Ureter (tissue), 1 donor: ENCODE measurements around the gene KIF22. TPM values are rescaled to one million over a fixed set of nuclear protein-coding genes. Genes with fewer than 3 reads are reported as not detected.

ENCODE experiments used
- DNase-seq: peaks from one replicate; pipeline ENCODE4 v3.0.0-alpha.2; 2020; ENCODE audit warnings: low spot score
- total RNA-seq: library from RNA; stranded (reverse); gene quantifications from one replicate; pipeline ENCODE4 v1.2.4, GENCODE V29; 2023
- donor health status: DM: yes; HTN: yes; CAD: no.

Gene KIF22
- total RNA-seq, 1 donor from 2014 or later, result 34.3 TPM

DNA sequence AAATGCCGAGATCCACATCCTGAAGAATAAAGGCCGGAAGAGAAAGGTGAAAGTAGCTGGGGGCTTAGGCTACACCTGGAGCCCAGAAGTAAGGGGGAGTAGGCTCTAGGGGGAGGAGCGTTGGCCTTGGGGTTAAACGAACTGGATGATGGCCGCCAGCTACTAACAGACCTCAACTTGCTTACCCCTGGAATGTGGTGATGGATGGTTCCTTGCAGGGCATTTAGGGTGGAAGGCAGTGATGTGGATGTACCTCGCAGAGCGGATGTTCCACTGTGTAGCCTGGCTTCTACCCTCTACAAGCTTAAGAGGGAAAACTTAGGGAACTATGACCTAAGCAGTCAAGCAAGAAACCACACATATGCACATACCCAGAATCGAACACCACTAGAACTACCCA lies 13.5 kb downstream of the KIF22 start:
- no peak for DNase-seq

DNA sequence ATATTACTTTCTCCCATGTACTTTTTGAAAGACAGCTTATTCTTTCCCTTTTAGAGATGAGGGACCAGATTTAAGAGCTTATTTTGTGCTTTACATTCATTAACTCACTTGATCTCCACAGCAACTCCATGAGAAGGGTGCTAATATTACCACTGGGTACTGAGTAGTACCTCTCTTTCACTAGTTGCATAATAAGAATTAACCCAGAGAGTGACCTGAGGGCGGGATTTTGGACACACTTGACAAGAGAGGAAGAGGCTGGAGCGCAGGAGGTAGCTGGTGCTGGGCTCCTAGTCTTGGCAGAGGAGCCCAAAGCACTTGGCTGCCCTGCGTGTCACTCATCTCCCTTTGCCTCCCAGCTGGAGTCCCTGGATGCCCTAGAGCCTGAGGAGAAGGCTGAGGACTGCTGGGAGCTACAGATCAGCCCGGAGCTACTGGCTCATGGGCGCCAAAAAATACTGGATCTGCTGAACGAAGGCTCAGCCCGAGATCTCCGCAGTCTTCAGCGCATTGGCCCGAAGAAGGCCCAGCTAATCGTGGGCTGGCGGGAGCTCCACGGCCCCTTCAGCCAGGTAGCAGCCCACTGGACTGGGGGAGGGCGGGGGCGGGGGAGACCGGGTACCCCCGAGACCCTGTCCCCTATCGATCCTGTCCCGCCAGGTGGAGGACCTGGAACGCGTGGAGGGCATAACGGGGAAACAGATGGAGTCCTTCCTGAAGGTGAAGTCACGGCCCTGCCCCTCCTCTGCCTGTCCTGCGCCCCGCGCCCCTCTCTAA lies 14.1 kb downstream of the KIF22 start:
- peak; percentile 56 for DNase-seq

DNA sequence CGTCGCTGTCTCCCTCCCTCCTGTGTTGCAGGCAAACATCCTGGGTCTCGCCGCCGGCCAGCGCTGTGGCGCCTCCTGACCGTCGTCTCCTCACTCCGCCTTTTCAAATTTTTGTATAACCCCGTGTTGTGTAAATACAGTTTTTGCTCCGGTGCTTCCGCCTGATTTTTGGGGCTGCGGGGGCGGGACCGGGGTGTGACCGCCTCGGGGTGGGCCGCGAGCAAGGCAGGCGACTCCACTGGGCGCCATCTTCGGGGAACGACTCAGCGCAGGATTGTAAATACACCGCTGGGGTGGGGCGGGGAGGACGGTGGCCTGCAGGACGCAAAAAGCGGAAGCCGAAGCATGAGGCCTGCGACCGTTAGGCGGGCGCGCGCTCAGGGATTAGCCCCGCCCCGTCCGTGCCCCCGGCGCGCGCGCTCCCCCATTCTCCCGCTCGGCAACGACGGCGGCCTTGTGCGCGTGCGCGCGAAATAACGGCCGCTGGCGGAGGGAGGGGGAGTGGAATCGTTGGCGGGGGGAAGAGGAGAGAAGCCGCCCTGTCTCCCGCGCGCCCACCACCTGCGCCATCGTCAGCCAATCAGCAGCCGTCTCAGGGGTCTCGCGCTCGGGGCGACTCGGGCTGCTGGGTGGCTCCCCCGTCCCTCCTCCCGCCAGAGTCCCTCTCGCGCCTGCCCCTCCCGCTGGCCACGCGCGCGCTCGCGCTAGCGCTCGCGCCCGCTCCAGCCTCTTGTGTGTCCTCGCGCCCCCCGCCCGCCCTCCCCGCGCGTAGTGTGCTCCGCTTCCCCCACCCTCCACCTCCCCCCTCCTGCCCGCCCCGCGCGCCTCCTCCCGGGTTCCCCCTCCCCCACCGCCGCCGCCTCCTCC lies 14.9 kb downstream of the KIF22 start:
- peak; percentile 98 for DNase-seq

DNA sequence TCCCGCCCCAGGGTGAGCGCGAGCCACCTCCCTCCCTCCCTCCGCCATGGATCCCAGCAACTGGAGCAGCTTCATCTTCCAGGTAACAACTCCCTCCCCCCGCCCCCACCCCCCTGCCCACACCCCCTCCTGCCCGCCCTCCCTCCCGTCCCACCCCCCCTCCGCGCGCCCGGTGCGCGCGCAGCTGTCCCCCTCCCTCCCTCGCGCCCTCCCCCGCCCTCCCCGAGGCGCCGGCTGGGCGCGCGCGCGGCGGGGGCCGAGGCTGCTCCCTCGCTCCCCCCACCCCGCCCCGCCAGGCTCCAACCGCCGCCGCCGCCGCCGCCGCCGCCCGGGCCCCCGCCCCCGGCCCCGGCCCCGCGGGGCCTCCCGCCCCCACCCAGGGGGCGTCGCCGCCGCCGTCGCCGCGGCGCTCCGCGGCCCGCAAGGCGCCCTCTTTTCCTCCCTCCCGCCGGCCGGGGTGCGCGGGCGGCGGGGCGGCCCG lies 15.6 kb downstream of the KIF22 start, which contains the start of gene MAZ:
Gene MAZ (plus strand): TSS at position 431 of the 481 bp plus-strand sequence. CDS start 173 bp downstream, outside the sequence.
- DNase-seq, result no peak

DNA sequence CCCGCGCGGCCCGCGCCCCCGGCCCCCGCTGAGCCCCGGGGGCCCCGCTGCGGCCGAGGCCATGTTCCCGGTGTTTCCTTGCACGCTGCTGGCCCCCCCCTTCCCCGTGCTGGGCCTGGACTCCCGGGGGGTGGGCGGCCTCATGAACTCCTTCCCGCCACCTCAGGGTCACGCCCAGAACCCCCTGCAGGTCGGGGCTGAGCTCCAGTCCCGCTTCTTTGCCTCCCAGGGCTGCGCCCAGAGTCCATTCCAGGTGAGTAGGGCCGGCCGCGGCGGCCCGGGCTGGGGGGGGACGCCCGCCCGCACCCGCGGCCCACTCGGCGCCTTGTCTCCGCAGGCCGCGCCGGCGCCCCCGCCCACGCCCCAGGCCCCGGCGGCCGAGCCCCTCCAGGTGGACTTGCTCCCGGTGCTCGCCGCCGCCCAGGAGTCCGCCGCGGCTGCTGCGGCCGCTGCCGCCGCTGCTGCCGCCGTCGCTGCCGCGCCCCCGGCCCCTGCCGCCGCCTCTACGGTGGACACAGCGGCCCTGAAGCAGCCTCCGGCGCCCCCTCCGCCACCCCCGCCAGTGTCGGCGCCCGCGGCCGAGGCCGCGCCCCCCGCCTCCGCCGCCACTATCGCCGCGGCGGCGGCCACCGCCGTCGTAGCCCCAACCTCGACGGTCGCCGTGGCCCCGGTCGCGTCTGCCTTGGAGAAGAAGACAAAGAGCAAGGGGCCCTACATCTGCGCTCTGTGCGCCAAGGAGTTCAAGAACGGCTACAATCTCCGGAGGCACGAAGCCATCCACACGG lies 16.3 kb downstream of the KIF22 start:
- DNase-seq, result peak; percentile 69

DNA sequence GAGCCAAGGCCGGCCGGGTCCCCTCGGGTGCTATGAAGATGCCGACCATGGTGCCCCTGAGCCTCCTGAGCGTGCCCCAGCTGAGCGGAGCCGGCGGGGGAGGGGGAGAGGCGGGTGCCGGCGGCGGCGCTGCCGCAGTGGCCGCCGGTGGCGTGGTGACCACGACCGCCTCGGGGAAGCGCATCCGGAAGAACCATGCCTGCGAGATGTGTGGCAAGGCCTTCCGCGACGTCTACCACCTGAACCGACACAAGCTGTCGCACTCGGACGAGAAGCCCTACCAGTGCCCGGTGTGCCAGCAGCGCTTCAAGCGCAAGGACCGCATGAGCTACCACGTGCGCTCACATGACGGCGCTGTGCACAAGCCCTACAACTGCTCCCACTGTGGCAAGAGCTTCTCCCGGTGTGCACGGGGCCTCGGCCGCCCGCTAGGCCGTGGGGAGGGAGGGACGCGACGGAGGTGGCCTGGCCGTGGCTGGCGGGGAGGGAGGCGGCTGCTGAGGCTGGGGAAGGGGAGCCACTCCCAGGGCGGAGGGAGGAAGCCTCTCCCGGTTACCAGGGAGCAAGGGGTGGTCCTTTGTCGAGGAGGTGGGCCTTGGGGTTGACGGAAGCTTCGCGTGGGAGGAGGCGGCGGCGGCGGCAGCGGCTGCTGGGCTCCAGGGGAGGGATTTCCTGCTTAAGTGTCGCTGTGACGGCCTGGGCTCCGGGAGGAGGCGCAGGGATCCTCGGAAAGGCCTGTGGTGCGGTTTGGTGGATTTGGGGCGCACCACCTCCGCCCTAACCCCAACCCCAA lies 17.1 kb downstream of the KIF22 start:
- DNase-seq, result peak; percentile 93

DNA sequence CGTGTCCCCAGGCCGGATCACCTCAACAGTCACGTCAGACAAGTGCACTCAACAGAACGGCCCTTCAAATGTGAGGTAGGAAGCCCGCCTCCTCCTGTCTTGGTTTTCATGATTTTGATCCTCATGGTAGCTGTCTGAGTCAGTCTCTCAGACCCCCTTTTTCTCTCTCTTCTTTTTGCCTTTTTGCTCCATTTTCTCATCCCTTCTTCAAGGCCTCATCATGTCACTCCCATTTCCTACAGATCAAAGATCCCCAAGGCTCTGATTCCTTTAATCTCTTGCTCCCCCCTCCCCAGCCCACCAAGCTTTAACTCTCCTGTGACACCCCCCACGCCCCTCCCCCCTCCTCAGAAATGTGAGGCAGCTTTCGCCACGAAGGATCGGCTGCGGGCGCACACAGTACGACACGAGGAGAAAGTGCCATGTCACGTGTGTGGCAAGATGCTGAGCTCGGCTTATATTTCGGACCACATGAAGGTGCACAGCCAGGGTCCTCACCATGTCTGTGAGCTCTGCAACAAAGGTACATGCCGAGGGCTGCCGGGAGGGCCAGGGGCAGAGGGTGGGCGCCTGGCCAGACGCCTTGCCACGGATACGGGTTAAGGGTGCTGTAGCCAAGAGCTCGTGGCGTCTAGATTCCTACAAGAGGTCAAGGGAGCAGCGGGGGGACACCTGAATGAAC lies 17.8 kb downstream of the KIF22 start:
- peak; percentile 61 for DNase-seq

DNA sequence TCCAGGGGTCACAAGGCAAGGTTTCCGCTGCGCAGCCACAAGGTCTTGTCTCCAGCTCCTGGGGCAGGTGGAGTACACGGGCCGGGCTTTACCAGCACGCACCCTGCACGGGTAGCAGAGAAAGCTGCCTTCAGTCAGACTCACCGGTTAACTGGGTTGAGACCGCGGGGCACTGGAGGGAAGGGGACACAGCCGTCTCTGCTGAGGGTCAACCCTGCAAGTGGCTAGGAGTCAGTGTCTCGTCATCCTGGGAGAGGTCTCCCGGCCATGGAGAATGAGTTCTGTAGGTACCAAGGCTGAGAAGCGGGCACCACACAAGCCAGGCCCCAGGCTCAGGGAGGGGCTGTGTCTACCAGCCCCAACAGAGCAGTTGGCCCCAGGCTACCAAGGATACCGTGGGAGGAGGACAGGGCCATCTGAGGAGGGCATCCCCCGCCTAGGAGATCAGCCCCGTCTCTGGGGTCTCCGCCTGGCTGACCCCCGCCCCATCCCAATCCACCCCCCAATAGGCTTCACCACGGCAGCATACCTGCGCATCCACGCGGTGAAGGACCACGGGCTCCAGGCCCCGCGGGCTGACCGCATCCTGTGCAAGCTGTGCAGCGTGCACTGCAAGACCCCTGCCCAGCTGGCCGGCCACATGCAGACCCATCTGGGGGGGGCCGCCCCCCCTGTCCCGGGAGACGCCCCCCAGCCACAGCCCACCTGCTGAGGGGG lies 18.6 kb downstream of the KIF22 start:
- no peak for DNase-seq

DNA sequence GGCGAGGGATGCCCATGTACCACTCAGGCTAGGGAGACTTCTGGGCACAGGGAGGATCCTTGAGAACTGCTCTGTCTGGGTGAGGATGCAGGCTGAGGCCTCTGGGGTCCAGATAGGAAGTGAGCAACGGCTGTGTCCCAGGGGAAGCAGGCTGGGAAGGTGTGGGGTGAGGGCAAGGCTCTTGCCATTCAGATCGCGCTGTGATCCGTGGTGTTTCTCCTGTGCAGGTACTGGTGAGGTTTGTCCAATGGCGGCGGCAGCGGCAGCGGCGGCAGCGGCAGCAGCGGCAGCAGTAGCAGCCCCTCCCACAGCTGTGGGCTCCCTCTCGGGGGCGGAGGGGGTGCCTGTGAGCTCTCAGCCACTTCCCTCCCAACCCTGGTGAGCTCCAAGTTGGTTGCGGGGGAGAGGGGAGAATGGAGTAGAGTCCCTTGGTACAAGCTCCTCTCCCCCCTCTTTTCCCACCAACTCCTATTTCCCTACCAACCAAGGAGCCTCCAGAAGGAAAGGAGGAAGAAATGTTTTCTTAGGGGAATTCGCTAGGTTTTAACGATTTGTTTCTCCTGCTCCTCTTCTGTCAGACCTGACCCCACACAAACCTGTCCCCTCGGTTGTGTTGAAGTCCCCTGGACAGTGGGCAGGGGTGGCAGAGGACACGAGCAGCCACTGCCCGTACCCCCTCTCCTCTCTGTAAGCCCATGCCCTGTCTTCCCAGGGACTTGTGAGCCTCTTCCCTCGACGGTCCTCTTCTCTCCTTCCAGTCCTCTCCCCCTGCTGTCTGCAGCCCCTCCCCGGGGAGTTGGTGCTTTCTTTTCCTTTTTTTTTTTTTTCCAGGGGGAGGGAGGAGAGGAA lies 19.5 kb downstream of the KIF22 start:
- DNase-seq, result no peak

DNA sequence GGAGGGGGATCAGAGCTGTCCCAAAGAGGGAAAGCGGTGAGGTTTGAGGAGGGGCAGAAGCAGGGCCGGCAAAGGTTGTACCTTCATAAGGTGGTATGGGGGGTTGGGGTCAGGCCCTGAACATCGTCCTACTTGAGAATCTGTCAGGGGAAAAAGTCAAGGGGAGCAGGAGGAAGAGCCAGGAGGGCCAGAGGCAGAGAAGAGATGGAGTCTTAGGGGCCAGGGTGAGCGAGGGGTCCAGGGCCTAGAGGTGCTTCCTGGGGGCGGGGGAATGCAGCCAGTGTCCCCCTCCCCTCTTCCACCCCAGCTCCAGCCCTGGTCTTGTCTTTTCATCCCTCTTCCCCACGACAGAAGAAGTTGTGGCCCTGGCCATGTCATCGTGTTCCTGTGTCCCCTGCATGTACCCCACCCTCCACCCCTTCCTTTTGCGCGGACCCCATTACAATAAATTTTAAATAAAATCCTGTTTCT lies 20.2 kb downstream of the KIF22 start:
- no peak for DNase-seq

DNA sequence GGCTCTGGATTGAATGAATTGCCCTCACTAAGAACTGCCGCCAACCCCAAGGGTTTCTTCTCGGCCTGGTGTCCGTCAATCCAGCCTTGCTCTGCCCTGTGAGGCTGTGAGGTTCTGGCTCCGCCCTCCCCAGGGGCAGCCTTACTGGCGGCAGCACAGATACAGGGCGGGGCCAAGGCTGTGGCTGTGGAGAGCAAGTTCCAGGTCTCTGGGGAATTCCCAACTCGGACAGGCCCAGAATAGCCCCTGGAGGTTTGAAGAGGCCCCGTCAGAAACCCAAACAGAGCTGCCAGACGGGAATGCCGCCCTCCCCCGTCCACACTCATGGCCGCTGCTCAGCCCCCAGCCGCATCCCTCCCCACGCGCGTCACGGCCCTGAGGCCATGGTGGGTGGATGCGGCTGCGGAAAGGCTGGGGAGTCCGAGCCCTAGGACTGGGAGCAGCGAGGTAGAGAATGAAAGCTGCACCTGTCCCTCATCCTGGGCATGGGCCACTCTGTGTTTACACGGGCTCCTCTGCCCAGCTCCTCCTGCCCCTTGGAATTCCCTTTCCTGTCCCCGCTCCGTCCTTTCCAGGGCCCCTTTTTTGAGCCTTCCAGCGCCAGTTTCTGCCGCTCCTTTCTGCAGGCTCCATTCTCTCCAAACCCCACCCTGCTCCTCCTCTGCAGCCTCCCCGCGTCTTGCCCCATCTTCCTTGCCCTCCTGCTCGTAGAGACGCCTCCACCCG lies 20.8 kb downstream of the KIF22 start:
- peak; percentile 96 for DNase-seq

DNA sequence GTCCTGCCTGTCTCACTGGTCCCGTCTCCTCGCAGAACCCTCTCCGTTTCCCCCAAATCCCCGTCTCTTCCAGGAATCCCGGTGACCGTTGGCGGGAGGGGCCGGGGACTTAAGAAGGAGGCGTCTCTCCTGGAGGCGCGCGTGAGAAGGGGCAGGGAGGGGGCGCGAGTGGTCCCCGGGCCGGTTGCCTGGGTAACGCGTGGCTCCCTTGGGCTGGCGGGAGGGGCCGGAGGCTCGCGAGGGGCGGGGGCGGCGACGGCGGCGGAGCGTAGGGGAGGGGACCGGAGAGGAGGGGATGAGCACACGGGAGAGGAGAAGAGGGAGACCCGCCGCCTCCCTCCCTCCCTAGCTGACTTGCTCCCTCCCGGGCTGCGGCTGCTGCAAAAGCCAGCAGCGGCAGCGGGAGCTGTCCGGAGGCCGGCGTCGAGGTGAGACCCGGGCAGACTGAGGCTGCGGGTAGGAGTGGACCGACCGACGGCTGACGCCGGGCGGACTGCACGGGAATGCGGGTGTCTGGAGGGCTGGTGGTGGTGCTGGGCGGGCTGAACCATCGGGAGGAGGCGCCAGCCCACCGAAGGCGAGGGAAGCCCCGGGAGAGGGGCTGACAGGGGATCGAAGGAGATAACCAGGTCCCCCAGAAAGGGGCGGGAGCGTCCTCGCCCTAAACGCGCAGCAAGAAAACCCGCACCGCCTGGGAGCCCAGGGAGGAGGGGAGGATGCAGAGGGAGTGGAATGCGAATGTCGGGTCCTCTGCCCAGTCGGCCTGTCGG lies 21.5 kb downstream of the KIF22 start, which contains the start of gene PRRT2:
Gene PRRT2 (plus strand): TSS at position 298 of the 770 bp plus-strand sequence. CDS start 862 bp downstream, outside the sequence.
- peak; percentile 76 for DNase-seq

DNA sequence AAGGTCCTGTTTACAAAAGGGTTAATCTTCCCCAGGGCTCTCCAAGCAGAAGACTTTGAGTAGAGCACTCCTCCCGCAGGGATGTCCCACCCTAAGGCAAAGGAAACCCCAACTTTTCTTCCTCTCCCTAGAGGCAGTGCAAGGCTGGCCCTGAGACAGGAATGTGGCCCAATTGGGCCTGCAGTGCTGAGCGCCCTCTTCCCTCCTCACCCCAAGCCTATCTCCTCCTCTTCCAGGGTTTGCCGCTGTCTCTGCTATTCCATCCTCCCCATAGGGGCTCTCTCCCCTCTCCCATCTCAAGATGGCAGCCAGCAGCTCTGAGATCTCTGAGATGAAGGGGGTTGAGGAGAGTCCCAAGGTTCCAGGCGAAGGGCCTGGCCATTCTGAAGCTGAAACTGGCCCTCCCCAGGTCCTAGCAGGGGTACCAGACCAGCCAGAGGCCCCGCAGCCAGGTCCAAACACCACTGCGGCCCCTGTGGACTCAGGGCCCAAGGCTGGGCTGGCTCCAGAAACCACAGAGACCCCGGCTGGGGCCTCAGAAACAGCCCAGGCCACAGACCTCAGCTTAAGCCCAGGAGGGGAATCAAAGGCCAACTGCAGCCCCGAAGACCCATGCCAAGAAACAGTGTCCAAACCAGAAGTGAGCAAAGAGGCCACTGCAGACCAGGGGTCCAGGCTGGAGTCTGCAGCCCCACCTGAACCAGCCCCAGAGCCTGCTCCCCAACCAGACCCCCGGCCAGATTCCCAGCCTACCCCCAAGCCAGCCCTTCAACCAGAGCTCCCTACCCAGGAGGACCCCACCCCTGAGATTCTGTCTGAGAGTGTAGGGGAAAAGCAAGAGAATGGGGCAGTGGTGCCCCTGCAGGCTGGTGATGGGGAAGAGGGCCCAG lies 22.4 kb downstream of the KIF22 start:
- no peak for DNase-seq

DNA sequence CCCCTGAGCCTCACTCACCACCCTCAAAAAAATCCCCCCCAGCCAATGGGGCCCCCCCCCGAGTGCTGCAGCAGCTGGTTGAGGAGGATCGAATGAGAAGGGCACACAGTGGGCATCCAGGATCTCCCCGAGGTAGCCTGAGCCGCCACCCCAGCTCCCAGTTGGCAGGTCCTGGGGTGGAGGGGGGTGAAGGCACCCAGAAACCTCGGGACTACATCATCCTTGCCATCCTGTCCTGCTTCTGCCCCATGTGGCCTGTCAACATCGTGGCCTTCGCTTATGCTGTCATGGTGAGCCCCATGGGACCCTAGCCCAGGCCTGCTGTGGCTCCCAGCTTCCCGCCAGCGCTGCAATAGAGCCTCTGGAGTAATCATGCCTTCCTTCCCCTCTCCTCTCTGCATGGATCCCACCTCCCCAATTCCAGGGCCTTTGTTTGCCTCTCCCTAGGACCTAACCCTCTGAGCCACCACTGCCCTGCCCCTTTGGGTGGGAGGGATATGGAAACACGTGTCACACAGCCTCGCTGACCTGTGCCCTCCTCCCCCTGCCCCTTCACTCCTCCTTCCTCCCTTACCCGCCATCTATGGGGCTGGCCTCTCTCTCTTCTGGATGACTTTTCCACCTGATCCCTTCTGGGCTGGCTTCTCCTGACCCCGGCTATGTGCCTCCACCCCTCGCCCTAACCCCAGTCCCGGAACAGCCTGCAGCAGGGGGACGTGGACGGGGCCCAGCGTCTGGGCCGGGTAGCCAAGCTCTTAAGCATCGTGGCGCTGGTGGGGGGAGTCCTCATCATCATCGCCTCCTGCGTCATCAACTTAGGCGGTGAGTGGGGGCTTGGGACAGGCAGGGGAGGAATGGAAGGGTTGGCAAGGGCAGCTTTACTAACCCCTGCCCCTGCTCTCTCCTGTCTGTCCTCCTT lies 23.4 kb downstream of the KIF22 start:
- no peak for DNase-seq

DNA sequence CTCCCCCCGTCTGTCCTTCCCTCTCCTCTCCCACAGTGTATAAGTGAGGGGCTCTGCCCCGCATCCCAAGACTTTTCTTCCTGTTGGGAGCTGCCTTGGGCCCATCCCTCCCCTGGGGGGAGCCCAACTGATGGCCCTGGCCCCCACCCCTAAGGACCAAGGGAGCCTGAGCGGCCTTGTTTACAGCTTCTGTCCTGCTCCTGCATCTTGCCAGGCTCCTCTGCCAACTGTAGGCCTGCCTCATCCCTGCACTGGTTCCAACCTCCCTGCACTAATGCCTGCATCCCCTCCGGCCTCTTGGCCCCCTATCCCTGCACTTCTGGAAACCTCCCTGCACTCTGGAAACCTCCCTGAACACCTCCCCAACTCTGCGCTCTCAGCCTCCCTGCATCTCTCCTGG lies 24.0 kb downstream of the KIF22 start:
- DNase-seq, result no peak
